ENCODE results near the gene RASSF1.

DNA sequence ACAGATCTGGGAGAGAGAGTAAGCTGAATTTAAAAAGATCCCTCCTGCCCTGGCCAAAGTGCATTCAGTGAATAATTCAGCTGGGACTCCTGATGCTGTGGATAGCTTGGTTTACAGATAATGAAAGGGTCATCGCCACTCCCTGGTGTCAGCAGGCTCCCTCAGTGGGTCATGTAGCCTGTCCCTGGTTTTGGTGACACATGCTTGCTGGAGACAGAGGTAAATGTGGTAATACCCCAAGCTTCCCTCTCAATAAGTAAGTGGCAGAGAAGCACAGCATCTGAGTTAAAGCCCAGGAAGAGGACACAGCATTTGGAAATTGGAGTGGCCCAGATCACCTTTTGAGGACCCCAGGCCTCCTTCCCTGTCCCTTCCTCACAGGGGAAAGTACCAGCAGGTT lies 16.8 kb upstream of the RASSF1 start:
- TF ChIP-seq POLR2A (IDR thresholded peaks at IDR 0.05): no peak
- TF ChIP-seq, protein P1, sequence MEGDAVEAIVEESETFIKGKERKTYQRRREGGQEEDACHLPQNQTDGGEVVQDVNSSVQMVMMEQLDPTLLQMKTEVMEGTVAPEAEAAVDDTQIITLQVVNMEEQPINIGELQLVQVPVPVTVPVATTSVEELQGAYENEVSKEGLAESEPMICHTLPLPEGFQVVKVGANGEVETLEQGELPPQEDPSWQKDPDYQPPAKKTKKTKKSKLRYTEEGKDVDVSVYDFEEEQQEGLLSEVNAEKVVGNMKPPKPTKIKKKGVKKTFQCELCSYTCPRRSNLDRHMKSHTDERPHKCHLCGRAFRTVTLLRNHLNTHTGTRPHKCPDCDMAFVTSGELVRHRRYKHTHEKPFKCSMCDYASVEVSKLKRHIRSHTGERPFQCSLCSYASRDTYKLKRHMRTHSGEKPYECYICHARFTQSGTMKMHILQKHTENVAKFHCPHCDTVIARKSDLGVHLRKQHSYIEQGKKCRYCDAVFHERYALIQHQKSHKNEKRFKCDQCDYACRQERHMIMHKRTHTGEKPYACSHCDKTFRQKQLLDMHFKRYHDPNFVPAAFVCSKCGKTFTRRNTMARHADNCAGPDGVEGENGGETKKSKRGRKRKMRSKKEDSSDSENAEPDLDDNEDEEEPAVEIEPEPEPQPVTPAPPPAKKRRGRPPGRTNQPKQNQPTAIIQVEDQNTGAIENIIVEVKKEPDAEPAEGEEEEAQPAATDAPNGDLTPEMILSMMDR (IDR thresholded peaks at IDR 0.05): no peak

Measured in body of pancreas (tissue), 4 donors.